CD1c-positive myeloid dendritic cell (primary cell): ENCODE data around the gene PALLD.

ENCODE experiments used
- DNase-seq: peaks from one replicate; pipeline ENCODE4 v3.0.0-alpha.2; 2016; ENCODE audit errors: extremely low spot score

Gene PALLD

DNA sequence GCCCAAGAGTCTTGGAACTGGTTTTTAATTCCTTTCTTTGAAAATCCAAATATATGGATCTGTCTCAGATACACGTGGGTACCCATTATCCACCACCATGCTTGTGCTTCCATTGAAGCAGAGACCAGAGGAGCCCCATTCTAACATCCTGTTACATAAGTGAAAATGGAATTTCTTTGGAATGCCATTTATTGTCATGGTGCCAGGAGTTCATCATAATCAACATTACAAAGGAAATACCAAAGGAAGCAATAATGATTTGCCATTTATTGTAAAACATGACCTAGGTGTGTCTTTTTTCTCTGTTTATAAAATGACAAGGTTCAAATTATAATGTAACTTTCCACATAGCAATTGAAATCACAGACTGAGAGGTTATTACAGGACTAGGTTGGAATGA, 61.7 kb downstream of the PALLD start:
- no peak for DNase-seq

DNA sequence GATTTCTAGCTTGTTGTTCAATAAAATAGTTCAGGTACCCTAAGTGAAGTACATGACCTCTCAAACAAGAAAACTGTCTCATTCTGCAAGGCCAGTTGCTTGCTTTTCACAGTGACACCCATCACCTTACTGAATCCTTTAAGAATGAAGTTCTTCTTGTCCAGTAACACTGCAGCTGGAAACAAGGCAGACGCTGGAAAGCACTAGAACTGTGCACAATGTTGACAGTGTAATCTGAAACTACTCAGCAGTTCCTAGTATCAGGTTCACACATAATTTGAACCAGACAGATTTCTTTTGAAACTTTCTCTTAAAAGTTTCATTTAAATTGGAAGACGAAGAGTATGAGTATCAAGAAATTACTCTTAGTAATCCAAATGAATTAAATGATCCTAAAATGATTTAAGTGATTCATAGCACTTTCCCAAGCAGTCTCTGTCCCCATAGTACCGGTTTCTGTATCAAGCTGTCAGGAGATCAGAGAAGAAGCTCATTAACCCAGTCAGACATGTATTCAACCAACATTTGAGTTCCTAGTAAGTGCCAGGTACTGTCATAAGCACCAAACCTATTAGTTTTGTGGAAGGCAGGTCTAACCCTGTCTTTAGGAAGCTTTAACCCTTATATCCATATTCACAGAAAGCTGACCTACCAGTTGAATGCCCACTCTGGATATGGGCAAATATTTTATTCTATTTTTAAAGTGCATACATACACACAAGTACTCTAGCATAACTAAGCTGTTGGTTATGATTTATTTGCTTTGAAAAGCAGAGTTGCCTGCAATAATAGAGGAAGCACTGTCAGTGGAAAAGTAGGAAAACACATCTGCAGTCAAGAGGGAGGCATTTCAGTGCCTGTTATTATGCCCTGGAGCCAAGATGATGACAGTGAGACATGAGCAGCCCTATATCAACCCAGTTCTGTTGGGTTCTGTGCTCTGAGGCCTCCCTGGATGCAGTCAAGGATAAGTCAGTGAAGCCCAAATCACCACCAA, 63.6 kb downstream of the PALLD start:
- DNase-seq = no peak

DNA sequence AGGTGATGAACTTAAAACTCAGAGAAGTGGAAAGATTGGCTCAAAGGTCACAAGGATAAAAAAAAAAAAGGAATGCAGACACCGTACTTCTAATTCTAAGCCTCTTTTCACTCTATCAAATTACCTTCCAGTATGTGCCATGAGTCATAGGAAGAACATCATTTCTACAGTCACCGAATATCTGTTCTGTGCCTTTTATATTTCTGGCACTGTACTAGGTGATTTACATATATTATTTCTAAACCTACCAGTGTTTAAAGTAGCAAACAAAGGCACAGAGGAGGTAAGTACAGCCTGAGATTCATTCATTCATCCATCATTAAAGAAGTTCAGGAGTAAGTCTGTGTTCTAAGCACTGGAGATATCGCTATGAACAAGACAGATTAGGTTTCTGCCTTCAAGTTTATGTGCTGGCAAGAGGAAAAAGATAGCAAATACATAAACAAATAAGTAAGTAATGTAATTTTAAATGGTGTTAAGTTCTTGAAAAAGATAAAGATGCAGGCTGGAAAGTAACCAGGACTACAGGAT, 65.3 kb downstream of the PALLD start:
- DNase-seq = no peak

DNA sequence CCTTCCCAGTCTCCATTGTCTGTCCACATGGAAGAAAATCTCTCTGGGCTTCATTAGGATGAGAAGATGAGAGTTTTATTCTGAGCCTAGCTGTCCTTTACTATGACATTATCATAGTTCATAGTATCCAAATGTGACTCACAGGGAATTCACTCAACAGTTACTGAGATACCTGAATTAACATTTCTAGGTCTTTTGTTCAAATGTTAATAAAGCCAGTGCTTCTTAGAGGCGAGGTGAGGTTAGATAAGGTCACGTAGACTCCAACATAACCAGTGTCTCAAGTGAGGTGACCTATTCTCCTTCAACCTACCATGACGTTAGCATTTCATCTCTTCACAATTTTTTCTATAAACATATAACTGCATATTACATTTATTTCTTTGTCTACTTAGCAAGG, 67.2 kb downstream of the PALLD start:
- no peak for DNase-seq

DNA sequence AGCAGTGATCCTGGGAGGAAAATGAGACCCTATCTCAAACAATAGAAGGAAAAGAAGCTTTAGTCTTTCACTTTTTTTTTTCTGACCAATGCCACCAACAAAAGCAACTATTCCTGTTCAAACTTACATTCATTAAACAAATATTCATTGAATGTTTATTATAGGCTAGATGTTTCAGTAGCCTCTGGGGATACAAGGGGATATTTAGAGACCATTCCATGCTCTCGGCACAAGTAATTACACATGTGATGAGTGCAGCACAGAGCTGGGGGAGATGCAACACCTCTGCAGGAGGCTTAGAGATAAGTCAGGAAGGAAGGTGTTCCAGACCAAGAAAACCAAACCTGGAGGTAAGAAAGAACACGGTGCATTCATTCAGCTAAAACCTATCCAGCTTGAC, 68.3 kb downstream of the PALLD start:
- no peak for DNase-seq

DNA sequence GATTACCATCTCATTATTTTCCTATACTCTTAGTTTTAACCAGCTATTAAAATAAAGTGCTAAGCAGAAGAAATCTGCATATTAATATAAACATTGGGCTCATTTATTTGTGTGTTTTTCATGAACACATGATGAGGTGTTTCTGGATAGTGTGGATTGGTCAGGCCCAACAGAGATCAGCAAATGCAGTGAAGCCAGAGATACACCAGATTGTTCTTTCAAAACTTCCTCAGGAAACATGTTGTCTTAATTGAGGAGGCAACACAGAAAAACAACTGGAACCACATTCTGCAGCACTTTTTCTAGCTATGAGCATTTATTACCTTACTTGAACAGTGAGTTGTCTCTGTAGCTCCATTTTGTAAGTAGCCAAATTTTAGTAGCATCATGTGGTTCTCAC, 69.9 kb downstream of the PALLD start:
- DNase-seq = no peak

DNA sequence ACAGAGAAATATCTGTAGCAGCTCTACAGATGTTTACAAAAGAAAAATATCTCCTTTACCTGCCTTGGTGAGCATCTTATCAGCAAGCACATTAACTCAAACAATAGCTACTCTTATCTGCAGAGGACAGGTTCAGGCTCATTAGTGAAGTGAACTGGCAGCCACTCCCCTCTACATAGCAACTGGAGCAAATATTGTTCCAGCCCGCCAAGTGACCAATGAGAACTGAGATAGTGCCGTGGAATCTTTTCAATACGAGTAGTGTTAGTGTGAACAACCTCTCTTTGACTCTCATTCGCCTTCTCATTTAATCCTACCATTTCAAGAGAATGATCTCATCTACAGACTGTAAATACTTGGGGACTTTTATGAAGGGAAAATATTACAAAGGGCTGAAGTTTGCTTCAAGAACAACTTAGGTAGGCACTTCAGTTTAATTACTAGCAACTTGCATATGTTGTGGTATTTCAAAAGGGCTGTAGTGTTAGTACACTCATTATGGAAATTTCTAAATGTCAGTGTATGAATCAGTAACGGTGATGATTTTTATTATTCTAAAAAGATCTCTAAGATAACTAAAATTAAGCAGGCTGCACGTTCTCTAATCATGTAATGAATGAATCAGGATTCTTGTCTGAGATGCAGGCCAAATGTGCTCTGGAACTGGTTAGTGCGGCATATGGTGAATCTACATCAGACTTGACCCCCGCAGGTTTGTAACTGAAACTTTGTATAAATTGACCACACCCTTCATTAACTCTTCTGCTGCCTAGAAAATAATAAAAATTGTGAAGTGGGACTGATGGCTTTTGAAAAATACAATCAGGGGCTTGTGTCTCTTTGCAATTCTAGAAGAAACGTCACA, 72.4 kb downstream of the PALLD start:
- no peak for DNase-seq

DNA sequence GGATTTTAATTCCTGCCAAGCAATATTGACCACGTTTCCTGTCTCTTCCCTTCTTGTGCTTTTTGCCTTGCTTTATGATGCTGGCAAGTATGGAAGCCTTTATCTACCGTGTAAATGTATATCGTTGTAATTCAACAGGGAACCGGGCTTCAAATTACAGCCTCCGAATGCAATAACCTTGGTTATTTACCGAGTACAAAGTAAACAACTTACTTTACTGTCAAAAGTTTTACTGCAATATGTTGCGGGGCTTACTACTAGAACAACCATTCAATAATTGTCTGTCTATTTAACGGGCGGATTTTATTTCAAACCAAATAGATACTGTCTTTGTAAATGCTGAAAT, 73.1 kb downstream of the PALLD start:
- DNase-seq = no peak

DNA sequence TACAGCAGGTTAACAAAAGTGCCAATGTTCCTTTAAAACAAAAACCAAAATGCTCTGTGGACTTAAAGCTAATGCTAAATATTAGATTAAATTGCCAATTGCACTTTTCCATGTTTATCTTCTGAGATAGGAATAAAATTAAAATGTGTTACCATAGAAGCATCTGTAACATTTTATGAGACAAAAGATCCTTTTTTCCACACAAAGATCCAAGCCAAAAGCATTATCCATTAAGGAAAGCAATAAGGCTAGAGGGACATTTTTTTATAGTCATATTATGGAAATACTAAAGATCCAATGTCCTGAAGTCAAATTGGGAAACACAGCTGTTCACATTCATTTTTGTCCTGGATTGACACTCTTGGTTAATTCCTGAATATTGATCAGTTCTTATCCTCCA, 73.6 kb downstream of the PALLD start:
- DNase-seq = no peak

DNA sequence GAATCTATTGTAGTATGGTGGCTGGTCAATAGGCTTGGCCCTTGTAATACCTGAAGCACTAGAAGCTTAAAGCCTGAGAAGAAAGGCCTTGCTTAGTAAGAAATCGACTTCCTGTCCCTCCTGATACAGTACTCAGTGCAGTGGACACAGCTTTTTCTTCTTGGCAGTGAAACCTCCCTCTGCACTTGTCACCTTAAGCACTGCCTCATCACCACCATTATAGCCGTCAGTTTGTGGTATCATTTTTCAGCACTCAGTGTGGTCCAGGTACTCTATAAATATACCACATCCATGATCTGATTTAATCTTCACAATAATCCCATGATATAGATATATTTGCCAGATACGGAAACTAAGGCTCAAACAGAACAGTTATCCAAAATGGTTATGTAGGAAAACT, 75.2 kb downstream of the PALLD start:
- DNase-seq = no peak

DNA sequence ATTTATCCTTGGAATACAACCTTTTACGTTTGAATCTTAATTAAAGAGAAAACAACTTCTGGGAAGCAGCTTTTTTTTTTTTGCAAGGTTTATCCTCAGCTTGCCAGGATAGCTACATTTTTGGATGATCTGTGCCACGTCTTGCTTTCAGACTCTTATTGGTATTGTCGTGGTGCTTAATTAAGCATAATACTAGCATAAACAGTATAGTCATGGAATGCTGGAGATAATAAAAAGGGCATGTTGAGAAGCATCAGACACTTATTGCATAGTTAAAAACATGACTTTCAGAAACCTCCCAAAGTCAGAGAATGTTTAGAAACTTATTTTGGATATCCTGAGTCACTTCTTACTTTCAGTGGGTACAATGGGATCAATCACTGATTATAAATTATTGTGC, 77.0 kb downstream of the PALLD start:
- no peak for DNase-seq

DNA sequence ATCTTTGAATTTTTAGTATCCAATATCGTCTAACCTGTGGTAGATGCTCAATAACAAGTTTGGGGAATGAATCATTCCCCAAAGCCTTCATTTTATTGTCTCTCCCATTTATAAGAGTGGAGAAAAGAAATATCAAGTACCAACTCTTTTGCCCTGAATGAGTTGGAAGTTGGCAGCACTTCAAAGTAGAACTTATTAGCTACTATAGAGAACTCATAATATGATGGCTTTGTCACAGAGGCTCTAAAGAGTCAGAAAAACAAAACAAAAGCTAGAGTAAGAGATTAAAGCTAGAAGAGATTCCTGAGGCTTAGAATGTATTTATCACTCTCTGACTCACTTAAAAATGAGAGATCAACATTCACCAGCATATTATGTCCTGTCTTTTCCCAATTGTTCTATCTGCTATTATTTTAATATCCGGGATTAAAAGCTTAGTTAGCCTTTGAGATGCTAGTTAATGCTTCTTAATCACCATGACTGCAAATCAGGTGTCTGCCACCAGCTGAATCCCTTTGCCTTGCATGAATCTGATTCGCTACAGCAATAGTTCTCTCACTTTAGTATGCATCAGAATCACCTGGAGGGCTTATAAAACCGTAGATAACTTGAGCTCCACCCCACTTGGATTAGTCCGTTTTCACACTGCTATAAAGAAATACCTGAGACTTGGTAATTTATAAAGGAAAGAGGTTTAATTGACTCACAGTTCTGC, 77.9 kb downstream of the PALLD start:
- DNase-seq = no peak

DNA sequence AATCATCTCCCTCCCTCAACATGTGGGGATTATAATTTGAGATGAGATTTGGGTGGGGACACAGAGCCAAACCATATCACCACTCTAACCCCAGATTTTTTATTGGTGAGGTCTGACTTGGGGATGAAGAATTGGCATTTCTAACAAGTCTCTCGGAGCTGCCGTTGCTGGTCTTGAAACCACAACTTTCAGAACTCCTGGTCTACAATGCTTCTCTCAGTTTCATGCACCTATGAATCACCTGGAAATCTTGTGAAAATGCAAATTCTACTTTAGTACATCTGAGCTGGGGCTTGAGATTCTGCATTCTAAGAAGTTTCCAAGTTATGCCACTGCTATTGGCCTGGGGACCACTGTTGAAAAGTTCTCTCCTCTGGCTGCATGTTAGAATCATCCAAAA, 78.6 kb downstream of the PALLD start:
- DNase-seq = no peak

DNA sequence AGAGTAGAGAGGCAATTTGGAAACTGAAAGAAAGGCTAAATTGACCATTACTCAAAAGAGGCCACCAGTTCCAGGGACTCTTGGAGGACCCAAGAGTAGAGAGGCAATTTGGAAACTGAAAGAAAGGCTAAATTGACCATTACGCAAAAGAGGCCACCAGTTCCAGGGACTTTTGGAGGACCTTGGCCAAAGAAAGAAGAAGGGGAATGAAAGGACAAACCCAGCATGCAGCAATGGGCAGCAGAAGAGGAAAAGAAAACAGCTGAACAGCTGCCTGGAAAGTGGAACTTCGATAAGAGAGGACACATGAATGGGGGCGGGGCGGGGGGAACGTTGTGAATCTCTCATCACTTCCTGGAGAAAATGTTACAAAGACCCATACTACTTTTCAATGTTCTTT, 80.8 kb downstream of the PALLD start:
- DNase-seq = no peak

DNA sequence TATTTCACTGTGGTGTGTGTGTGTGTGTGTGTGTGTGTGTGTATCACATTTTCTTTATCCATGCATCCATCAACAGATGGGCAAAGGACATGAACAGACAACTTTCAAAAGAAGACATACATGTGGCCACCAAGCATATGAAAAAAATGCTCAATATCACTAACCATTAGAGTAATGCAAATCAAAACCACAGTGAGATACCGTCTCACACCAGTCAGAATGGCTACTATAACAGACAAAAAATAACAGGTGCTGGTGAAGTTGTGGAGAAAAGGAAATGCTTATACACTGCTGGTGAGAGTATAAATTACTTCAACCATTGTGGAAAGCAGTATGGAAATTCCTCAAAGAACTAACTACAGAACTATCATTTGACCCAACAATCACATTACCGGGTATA, 83.4 kb downstream of the PALLD start:
- DNase-seq = no peak

DNA sequence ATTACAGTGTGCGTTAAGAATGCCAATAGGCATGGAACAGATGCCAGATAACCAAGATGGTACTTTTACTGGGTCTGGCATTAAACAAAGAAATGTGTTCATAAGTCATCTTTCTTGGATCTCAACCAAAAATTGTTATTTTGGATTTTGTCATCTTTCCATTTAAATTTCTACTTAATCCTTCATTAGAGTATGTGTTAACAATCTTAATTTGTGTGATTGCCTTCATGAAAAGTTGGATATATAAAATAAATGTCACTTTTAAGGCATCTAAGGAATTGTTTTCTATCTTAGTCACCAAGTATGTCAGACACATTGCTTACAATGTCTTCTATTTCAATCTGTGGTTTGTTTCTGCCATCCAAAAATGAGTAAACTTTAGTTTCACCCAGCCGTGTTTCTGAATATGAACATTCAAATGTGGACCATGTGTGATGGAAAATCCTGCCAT, 87.5 kb downstream of the PALLD start:
- no peak for DNase-seq

DNA sequence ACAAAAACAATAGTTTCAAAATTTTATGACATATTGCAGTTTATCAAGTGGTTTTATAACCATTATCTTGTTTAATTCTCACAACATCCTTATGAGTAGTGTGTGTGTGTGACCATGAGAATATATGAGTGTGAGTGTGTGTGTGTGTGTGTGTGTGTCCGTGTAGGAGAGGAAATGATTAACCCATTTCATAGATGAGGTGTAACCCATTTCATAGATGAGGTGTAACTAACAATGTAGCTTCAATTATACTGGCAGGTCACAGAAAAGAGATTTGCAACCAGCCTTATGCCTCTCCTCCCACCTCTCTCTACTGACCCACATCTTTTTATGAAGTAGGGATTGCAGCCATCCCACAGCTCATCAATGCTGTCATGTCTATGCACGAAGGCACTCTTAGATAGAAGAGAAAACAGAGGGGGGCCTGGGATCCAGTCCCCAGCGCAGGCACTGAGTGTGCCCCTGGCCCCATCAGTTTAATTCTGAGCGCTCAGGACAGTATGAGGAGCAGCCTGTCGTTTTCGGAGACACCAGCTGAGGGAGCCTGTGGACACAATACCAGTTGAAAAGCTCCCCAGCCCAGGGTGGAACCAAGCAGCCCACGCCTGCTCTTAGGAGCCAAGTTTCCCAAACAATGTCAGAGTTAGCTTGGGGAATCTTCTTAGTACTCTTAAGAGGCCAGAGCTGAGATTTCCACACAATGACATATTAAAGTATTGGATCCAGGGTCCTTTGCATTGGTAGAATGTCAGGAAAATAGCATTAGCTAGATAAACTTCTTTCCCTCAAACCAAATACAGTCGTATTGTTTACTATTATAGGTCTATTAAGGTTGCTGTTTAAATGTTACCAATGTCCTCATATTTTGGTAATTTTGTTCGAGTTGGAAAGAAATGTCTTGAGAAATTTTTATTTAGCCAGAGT, 88.6 kb downstream of the PALLD start:
- peak; percentile 66 for DNase-seq

DNA sequence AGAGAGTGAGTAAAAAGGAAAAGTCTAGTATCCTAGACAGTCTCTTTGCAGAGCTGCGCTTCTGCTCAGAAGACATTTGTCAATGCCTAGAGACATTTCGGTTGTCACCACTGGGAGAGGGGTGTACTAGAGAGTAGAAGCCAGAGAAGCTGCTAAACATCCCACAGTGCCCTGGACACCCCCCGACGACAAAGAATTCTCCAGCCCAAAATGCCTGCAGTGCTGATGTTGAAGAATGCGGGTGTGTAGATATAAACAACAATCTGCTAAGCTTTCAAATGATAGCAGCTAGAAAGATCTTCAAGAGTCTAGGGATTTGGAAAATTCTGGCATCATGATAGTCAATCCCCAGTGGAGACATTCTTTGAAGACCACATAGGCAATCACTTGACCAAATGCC, 90.1 kb downstream of the PALLD start:
- no peak for DNase-seq

DNA sequence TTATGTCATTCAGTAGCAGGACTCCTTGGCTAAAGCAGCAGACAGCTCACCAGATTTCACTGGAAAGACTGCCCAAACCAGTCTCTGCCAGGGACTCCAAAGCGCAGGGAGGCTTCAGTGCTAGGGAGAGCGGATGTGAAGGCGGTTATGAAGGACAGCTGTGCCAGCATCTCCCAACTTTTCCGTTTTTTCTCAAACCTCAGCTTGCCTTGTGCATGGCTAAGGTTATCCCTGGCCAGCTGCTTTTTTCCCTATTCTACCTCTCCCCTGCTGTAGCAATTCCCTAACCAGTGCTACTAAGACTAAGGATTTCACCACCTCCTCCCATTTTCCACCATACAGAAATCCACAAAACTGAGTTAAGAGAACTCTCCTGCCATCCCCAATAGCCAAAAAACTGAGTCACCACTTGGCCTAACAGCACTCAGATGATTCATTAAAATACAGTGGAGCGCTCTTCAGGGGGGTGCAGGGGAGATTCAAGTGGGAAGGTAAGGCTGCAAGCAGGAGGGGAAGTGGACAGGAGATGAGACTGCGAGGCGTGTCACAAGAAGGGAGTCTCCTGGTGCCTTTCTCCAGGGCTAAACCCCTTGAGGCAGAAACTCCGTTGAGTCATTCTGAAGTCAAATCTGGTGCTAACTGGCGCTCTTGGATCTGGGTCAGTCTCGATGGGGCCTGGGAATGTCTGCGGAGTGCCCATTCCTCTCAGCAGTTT, 90.7 kb downstream of the PALLD start:
- DNase-seq = no peak

DNA sequence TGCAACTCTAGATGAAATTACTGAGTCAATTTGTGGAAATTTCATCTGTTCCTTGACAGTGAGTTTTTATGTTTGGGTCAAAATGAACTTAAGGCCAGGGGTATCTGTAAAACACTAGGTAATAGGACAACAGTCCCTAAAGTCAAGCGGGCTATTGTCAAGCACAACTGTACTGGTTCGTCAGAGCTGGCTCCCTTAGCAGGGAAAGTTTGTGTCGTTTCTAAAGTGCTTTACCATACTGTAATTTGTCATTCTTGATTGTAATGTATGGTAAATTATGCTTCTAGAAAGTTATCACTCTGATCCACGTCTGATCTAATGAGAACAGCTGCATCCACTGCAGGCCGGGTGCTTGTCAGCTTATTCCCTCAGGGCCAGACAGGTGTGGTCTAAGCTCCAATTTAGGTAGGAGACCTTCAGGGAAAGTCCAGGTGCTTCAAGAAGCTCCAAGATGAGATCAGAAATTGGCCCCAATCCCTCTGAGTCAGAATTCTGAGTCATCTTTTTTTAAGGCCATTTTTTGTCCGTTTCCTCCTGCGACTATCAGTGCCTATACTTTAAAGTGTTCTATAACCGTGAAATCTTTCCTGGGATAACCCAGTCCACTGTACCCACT, 92.2 kb downstream of the PALLD start:
- DNase-seq = no peak
